K562 (cell line): Measurements from ENCODE around the gene TFAP2A. TPM values are rescaled to one million over a fixed set of nuclear protein-coding genes. Genes with fewer than 3 reads are reported as not detected.

Source experiments
- FOXM1 ChIP-seq, 2 experiments: fragments of 450-650 bp in 1 of 2; sonication (generic) in 1 of 2; formaldehyde crosslinking in 1 of 2; IDR thresholded peaks; 2 replicates each; pipeline versions ENCODE4 v1.6.1 to v1.9.0; 2017 to 2022; ENCODE audit warnings: low read depth in 2 of 2, mild to moderate bottlenecking in 2 of 2, missing genetic modification reagents in 1 of 2, moderate library complexity in 1 of 2
- GTF2E2 ChIP-seq: fragments of 200-800 bp; sonication (Bioruptor generic); IDR thresholded peaks from 2 replicates; pipeline ENCODE4 v1.6.1; 2016; ENCODE audit warnings: missing genetic modification characterization, missing compliant biosample characterization
- HDAC6 ChIP-seq: IDR thresholded peaks from 2 replicates; pipeline ENCODE4 v1.6.1; 2012; ENCODE audit warnings: low read depth, mild to moderate bottlenecking, control low read depth, inconsistent platforms, low read length, moderate library complexity
- HLTF ChIP-seq: fragments of 450-650 bp; IDR thresholded peaks from 2 replicates; pipeline ENCODE4 v1.6.1; 2016
- MYNN ChIP-seq, 2 experiments: sonication (generic); formaldehyde crosslinking in 1 of 2; IDR thresholded peaks; 2 replicates each; pipeline versions ENCODE4 v1.5.0 to v1.6.1; 2016 to 2020; ENCODE audit warnings: antibody characterized with exemption in 1 of 2, missing genetic modification reagents in 1 of 2
- NR4A1 ChIP-seq, 2 experiments: fragments of 250-450 bp in 1 of 2; fragments of 450-650 bp in 1 of 2; sonication (Bioruptor Pico) in 1 of 2; IDR thresholded peaks; 2 replicates each; pipeline versions ENCODE4 v1.4.0 to v1.6.1; 2016 to 2020; ENCODE audit warnings: mild to moderate bottlenecking in 2 of 2, missing compliant biosample characterization in 1 of 2, missing genetic modification characterization in 1 of 2, moderate library complexity in 1 of 2
- PCBP1 ChIP-seq: fragments of 200-400 bp; formaldehyde crosslinking; IDR thresholded peaks from 2 replicates; pipeline ENCODE4 v1.6.1; 2018; ENCODE audit warnings: mild to moderate bottlenecking, low read depth, low read length; ENCODE audit not compliant: poor library complexity, severe bottlenecking
- TCF3 ChIP-seq: sonication (generic); formaldehyde crosslinking; IDR thresholded peaks from 2 replicates; pipeline ENCODE4 v1.4.0; 2020; ENCODE audit warnings: mild to moderate bottlenecking, missing genetic modification reagents
- TCFL5 ChIP-seq: fragments of 250-450 bp; sonication (Bioruptor Pico); conservative IDR thresholded peaks from 2 replicates; pipeline ENCODE4 v1.6.1; 2021; ENCODE audit warnings: mild to moderate bottlenecking, moderate library complexity, matching md5 sums
- TGIF2 ChIP-seq: sonication (generic); formaldehyde crosslinking; IDR thresholded peaks from 2 replicates; pipeline ENCODE4 v1.8.1; 2022; ENCODE audit warnings: mild to moderate bottlenecking, missing genetic modification reagents, moderate library complexity
- YY1 ChIP-seq, 3 experiments: IDR thresholded peaks; 2 replicates each; pipeline ENCODE4 v1.6.1; 2011; ENCODE audit warnings: low read length in 2 of 3, mild to moderate bottlenecking in 2 of 3, moderate library complexity in 2 of 3, borderline replicate concordance in 1 of 3, control low read depth in 1 of 3, low read depth in 1 of 3; ENCODE audit not compliant: insufficient read depth in 3 of 3, insufficient replicate concordance in 2 of 3, control insufficient read depth in 1 of 3, insufficient read length in 1 of 3; ENCODE audit errors: extremely low read depth in 1 of 3
- ZNF165 ChIP-seq: fragments of 250-450 bp; sonication (Bioruptor Pico); IDR thresholded peaks from 2 replicates; pipeline ENCODE4 v1.4.0; 2020; ENCODE audit warnings: borderline replicate concordance
- ZNF561 ChIP-seq: fragments of 450-650 bp; formaldehyde crosslinking; conservative IDR thresholded peaks from 2 replicates; pipeline ENCODE4 v1.4.0; 2020; ENCODE audit warnings: mild to moderate bottlenecking, moderate library complexity
- polyA plus RNA-seq, 8 experiments: library from polyadenylated mRNA; depleted of rRNA in 4 of 8; stranded (reverse) in 5 of 8; unstranded in 3 of 8; fragments of >200 nt; fragmentation: Nextera tagmentation in 2 of 8; fragmentation: Illumina TruSeq in 1 of 8; extraction: Ambion mirVana in 2 of 8; extraction: Trizol in 1 of 8; gene quantifications; 2 replicates each; pipeline versions ENCODE4 v1.2.1 to v1.2.3, GENCODE V29; 2011 to 2014; ENCODE audit warnings: inconsistent platforms in 1 of 8, missing spikeins in 1 of 8
- total RNA-seq, 7 experiments: library from RNA; depleted of rRNA in 6 of 7; stranded (reverse); fragments of >200 nt in 6 of 7; fragmentation: Illumina TruSeq in 2 of 7; extraction: Trizol in 2 of 7; gene quantifications; 2 replicates each; pipeline versions ENCODE4 v1.2.1 to v1.2.3, GENCODE V29; 2011 to 2021; ENCODE audit warnings: low replicate concordance in 1 of 7
- TF ChIP-seq, protein P1 (sequence below): sonication (generic); formaldehyde crosslinking; IDR thresholded peaks from 2 replicates; pipeline ENCODE4 v1.8.0; 2022; ENCODE audit warnings: missing genetic modification reagents, mild to moderate bottlenecking, moderate library complexity, borderline replicate concordance
- TF ChIP-seq, protein P2 (sequence below): sonication (generic); formaldehyde crosslinking; IDR thresholded peaks from 2 replicates; pipeline ENCODE4 v1.8.0; 2022; ENCODE audit warnings: missing genetic modification reagents, mild to moderate bottlenecking, borderline replicate concordance
- TF ChIP-seq, protein P3 (sequence below): fragments of 250-450 bp; sonication (Bioruptor Pico); IDR thresholded peaks from 2 replicates; pipeline ENCODE4 v1.9.0; 2021; ENCODE audit warnings: mild to moderate bottlenecking

Gene TFAP2A
- total and polyA plus RNA-seq, 9 of the 15 experiments (the other 6 are each of a cell fraction or from before 2014, with no cell fraction given) = 0.14 to 0.53 (median 0.19) TPM; not detected in 1

DNA sequence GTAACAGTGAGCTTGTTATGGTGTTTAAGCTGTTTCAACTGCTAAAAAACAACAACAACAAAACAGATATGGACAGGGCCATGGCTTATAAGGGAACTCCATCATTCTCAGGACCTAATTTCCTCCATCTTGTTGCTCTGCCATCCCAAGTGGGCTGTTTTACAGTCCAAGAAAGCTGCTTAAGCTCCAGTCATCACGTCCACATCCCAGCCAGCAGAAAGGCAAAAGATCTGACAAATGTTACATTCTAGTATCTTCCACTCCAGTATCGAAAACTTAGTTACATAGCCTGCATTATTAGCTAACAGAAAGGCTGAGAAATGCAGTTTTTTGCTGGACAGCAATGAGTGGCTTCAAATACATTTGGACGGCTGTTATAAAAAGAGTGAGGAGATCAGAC is 23.0 kb upstream of the TFAP2A start (continued):
- TF ChIP-seq YY1 (IDR thresholded peaks at IDR 0.05; ENCODE audit: borderline replicate concordance in 1 of 3, control insufficient read depth in 1 of 3, extremely low read depth in 1 of 3, insufficient read depth in 3 of 3, insufficient read length in 1 of 3, insufficient replicate concordance in 2 of 3, low read depth in 1 of 3, low read length in 2 of 3) = no peak
- no peak for TF ChIP-seq HDAC6
- no peak for TF ChIP-seq PCBP1
- TF ChIP-seq TCF3 = no peak
- TF ChIP-seq NR4A1 (CRISPR knock-in tag; IDR thresholded peaks at IDR 0.05) = no peak
- no peak for TF ChIP-seq NR4A1 (tag; IDR thresholded peaks at IDR 0.05)
- TF ChIP-seq, protein P1, sequence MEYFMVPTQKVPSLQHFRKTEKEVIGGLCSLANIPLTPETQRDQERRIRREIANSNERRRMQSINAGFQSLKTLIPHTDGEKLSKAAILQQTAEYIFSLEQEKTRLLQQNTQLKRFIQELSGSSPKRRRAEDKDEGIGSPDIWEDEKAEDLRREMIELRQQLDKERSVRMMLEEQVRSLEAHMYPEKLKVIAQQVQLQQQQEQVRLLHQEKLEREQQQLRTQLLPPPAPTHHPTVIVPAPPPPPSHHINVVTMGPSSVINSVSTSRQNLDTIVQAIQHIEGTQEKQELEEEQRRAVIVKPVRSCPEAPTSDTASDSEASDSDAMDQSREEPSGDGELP (CRISPR knock-in tag) = no peak
- no peak for TF ChIP-seq ZNF165 (CRISPR knock-in tag)
- TF ChIP-seq GTF2E2 = no peak
- TF ChIP-seq TGIF2 (CRISPR knock-in tag) = no peak
- no peak for TF ChIP-seq ZNF561 (CRISPR knock-in tag)
- TF ChIP-seq, protein P2, sequence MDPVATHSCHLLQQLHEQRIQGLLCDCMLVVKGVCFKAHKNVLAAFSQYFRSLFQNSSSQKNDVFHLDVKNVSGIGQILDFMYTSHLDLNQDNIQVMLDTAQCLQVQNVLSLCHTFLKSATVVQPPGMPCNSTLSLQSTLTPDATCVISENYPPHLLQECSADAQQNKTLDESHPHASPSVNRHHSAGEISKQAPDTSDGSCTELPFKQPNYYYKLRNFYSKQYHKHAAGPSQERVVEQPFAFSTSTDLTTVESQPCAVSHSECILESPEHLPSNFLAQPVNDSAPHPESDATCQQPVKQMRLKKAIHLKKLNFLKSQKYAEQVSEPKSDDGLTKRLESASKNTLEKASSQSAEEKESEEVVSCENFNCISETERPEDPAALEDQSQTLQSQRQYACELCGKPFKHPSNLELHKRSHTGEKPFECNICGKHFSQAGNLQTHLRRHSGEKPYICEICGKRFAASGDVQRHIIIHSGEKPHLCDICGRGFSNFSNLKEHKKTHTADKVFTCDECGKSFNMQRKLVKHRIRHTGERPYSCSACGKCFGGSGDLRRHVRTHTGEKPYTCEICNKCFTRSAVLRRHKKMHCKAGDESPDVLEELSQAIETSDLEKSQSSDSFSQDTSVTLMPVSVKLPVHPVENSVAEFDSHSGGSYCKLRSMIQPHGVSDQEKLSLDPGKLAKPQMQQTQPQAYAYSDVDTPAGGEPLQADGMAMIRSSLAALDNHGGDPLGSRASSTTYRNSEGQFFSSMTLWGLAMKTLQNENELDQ (CRISPR knock-in tag) = no peak
- TF ChIP-seq, protein P3, sequence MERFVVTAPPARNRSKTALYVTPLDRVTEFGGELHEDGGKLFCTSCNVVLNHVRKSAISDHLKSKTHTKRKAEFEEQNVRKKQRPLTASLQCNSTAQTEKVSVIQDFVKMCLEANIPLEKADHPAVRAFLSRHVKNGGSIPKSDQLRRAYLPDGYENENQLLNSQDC = no peak
- TF ChIP-seq TCFL5 (CRISPR knock-in tag) = no peak
- no peak for TF ChIP-seq FOXM1 (IDR thresholded peaks at IDR 0.05; ENCODE audit: low read depth)
- no peak for TF ChIP-seq FOXM1 (CRISPR knock-in tag; IDR thresholded peaks at IDR 0.05; ENCODE audit: low read depth)
- TF ChIP-seq MYNN (IDR thresholded peaks at IDR 0.05) = no peak
- no peak for TF ChIP-seq MYNN (CRISPR knock-in tag; IDR thresholded peaks at IDR 0.05)
- peak; percentile 56; the same call in 1 of the 2 replicates for TF ChIP-seq HLTF
